GM19099 (cell line): ENCODE measurements around the gene ULK4.

Source experiments
- POLR2A ChIP-seq: IDR thresholded peaks from 3 replicates; pipeline ENCODE4 v1.6.1; 2011; ENCODE audit warnings: low read depth; ENCODE audit not compliant: insufficient read length; ENCODE audit errors: extremely low read depth

ULK4 gene

GRCh38 chr3:41966206-41966605, 4.3 kb upstream of the ULK4 start:
- TF ChIP-seq POLR2A: no peak

GRCh38 chr3:41963823-41964222, 1.9 kb upstream of the ULK4 start:
- TF ChIP-seq POLR2A: no peak

- no peak for TF ChIP-seq POLR2A
Measured at GRCh38 chr3:41960826-41961750, 815 bp downstream of the ULK4 start.

- no peak for TF ChIP-seq POLR2A
Measured at GRCh38 chr3:41956574-41956973, 5.3 kb downstream of the ULK4 start.

- TF ChIP-seq POLR2A: no peak
Measured at GRCh38 chr3:41955192-41955591, 6.7 kb downstream of the ULK4 start.

GRCh38 chr3:41943311-41943843, 18.5 kb downstream of the ULK4 start:
- no peak for TF ChIP-seq POLR2A

GRCh38 chr3:41940393-41940792, 21.5 kb downstream of the ULK4 start:
- no peak for TF ChIP-seq POLR2A

- no peak for TF ChIP-seq POLR2A
Measured at GRCh38 chr3:41936384-41936783, 25.5 kb downstream of the ULK4 start.

- no peak for TF ChIP-seq POLR2A
Measured at GRCh38 chr3:41933154-41933676, 28.7 kb downstream of the ULK4 start.

- TF ChIP-seq POLR2A: no peak
Measured at GRCh38 chr3:41932464-41932863, 29.4 kb downstream of the ULK4 start.

- TF ChIP-seq POLR2A: no peak
Measured at GRCh38 chr3:41920406-41920965, 41.4 kb downstream of the ULK4 start.

GRCh38 chr3:41915353-41915752, 46.5 kb downstream of the ULK4 start:
- no peak for TF ChIP-seq POLR2A

GRCh38 chr3:41912280-41912679, 49.6 kb downstream of the ULK4 start:
- TF ChIP-seq POLR2A: no peak

GRCh38 chr3:41907330-41908073, 54.4 kb downstream of the ULK4 start:
- TF ChIP-seq POLR2A: no peak

GRCh38 chr3:41900265-41900664, 61.6 kb downstream of the ULK4 start:
- TF ChIP-seq POLR2A: no peak
